Lower lobe of right lung (tissue), 2 donors: ENCODE results near the gene NRXN2. TPM values are rescaled to one million over a fixed set of nuclear protein-coding genes. Genes with fewer than 3 reads are reported as not detected.

Experiments used
- ATAC-seq, 2 donors: fragments of 200-7000 bp; cut with Tn5 transposase; one replicate each; pipeline ENCODE4 v1.9.1; 2020 to 2022; ENCODE audit warnings: mild to moderate bottlenecking in 2 of 2, moderate library complexity in 2 of 2
- DNase-seq: peaks from one replicate; pipeline ENCODE4 v3.0.0-alpha.2; 2020
- H3K27ac ChIP-seq: fragments of 200-600 bp; one replicate; pipeline ENCODE4 v1.8.0; 2022
- H3K27me3 ChIP-seq: fragments of 200-600 bp; one replicate; pipeline ENCODE4 v1.8.0; 2022; ENCODE audit warnings: low read depth
- H3K36me3 ChIP-seq: fragments of 200-600 bp; one replicate; pipeline ENCODE4 v1.8.0; 2022; ENCODE audit warnings: mild to moderate bottlenecking
- H3K4me1 ChIP-seq: fragments of 200-600 bp; one replicate; pipeline ENCODE4 v1.8.0; 2022
- H3K4me3 ChIP-seq: fragments of 200-600 bp; one replicate; pipeline ENCODE4 v1.8.0; 2022; ENCODE audit warnings: mild to moderate bottlenecking
- H3K9me3 ChIP-seq: fragments of 200-600 bp; one replicate; pipeline ENCODE4 v1.8.0; 2022
- CTCF ChIP-seq: fragments of 200-600 bp; IDR thresholded peaks from one replicate; pipeline ENCODE4 v1.8.0; 2022; ENCODE audit warnings: antibody characterized with exemption, mild to moderate bottlenecking
- intact Hi-C: fragments of 100-400 bp; cut with DNase I; formaldehyde crosslinking; loops from one replicate; pipeline ENCODE4 v1.11.0; 2022
- total RNA-seq: library from RNA; stranded (reverse); fragmentation: NEBNext Ultra II Directional; extraction: Animal tissue kit (Norgen Biotek cat#: 25700); gene quantifications from one replicate; pipeline ENCODE4 v1.2.1, GENCODE V29; 2021
- donor health status: DM: no; HTN: yes; CAD: no; lungs with severe emphysema.

NRXN2 gene
- total RNA-seq, 1 donor from 2014 or later, result 1.7 TPM

GRCh38 chr11:64658265-64658664, 64.7 kb downstream of the NRXN2 start:
- TF ChIP-seq CTCF, result no peak
- Histone ChIP-seq H3K27ac (no peak overlapping the region), H3K9me3 (no peaks in the 10 kb centered on the region), H3K36me3 (no peaks in the 10 kb centered on the region), H3K27me3 (no peaks in the 10 kb centered on the region), H3K4me3 (no peak overlapping the region), H3K4me1 (peaks cover 18% of the 10 kb centered on the region)
- intact Hi-C loops, result no loop called here
- DNase-seq (no peak), ATAC-seq (no peak)

DNA sequence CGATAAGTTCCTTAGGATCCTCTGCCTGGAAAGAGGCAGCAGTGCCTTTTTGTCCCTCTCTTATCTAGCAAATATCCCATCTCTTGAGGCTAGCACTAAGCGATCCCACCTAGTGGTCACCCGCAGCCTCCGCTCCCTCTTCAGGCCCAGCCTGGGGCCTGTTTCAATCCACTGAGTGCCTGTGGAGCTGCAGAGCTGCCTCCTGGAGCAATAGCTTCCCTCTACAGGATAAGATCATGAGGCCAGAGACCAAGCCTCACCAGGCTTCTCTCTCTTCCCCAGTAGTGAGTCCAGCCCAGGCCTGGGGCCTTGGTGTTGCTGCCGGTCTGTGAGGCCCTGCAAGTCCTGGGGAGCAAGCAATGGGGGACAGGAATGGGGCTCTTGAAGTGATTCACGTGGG, 66.1 kb downstream of the NRXN2 start:
- intact Hi-C loops, result no loop called here
- Histone ChIP-seq H3K4me3 (no peak overlapping the region), H3K9me3 (no peaks in the 10 kb centered on the region), H3K27me3 (no peaks in the 10 kb centered on the region), H3K4me1 (peaks cover 26% of the 10 kb centered on the region), H3K27ac (no peak overlapping the region), H3K36me3 (no peaks in the 10 kb centered on the region)
- DNase-seq (no peak), ATAC-seq (no peak)
- TF ChIP-seq CTCF, result no peak

DNA sequence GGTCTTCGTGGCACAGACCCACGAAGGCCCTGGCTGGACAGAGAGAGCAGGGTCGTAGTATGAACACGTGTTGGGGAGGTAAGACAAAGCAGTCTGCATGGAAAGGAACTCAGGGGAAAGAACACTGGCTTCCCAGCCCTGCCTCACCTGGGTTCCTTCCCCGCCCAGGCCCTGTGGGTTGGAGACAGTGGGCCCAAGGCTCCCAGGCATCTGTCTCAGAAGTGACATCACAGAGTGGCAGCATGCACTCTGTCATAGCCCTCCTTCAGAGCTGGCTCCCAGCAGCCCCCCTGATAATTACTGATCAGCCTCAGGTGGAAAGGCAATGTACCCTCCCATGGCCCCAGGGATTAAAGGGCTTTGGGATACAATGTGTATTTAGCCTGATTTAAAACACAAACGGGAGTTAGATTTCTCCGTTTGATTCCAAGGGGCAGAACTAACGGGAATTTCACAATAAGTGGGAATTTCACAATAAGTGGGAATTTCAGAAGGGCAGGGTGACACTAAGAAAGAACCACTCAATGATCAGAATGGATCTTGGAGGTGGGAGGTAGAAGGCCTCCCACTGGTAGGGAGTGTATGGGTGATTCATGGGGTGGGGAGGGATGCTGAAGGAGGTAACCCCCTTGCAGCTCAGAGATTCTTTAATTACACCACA, 66.9 kb downstream of the NRXN2 start:
- H3K36me3 ChIP-seq, result no peaks in the 10 kb centered on the region
- H3K4me3 ChIP-seq, result no peak overlapping the region
- no peak for TF ChIP-seq CTCF
- peaks cover 26% of the 10 kb centered on the region for H3K4me1 ChIP-seq
- no peaks in the 10 kb centered on the region for H3K9me3 ChIP-seq
- H3K27ac ChIP-seq, result no peak overlapping the region
- intact Hi-C loops, result no loop called here
- no peak for ATAC-seq
- H3K27me3 ChIP-seq, result no peaks in the 10 kb centered on the region
- DNase-seq, result no peak

DNA sequence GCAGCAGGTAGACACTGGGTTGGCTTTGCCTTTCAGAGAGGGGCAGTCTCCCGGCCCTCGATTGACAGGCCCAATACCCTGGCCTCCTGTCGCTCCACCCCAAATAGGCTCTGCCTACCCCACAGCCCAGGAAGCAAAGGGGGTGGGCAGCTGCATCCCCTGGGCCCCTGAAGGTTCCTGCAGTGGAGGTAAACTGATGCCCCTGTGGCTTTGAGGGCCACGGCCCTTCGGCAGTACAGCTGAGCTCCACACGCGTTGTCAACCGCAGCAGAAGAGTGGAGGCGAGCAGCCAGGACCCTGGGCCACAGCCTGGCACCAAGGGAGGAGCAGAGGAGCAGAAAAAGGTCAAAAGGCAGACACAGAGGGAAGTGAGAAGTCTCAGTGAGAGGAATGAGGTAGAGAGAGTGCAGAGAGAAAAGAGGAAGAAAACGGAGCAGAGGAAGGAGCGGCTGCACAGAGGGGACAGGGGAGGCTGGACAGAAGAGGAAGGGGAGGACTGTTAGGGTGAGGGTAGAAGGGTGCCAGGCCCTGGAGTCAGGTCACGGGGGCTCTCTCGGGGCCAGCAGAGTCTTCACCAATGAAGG, 67.9 kb downstream of the NRXN2 start:
- TF ChIP-seq CTCF, result no peak
- no peak overlapping the region for H3K4me3 ChIP-seq
- H3K9me3 ChIP-seq, result no peaks in the 10 kb centered on the region
- peak overlapping the region; percentile 53 for H3K27ac ChIP-seq
- intact Hi-C loops, result loop anchor here (5.0 kb wide), 1 partner anchor 103 kb away; no protein-coding TSS in a partner anchor
- no peaks in the 10 kb centered on the region for H3K36me3 ChIP-seq
- DNase-seq (no peak), ATAC-seq (peak; percentile 61 to 64)
- H3K4me1 ChIP-seq, result peaks cover 26% of the 10 kb centered on the region
- H3K27me3 ChIP-seq, result no peaks in the 10 kb centered on the region

DNA sequence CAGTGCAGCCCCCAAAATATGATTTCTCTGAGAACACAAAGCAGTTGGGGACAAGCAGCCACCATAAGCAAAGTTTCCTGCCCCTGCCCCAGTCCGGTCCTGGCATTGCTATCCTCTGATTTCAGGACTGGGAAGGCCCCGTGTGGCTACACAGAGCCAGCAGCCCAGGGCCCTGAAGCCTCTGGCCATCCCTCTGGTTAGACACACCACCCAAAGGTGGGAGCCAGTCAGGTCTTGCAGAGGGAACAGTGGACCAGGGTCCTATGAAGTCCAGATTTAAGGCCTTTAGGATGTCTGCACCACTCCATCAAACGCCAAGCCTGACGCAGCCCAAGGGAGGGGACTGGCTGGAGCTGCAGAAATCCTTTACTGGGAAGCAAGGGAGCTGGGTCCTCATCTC, 68.6 kb downstream of the NRXN2 start:
- Histone ChIP-seq H3K4me1 (peaks cover 26% of the 10 kb centered on the region), H3K4me3 (no peak overlapping the region), H3K9me3 (no peaks in the 10 kb centered on the region), H3K27ac (no peak overlapping the region), H3K27me3 (peaks cover 4% of the 10 kb centered on the region), H3K36me3 (no peaks in the 10 kb centered on the region)
- DNase-seq, result no peak
- TF ChIP-seq CTCF, result no peak
- no peak for ATAC-seq
- intact Hi-C loops, result loop anchor here (5.0 kb wide), 1 partner anchor 102 kb away; no protein-coding TSS in a partner anchor
